ENCODE results near the gene XRN1. TPM values are rescaled to one million over a fixed set of nuclear protein-coding genes. Genes with fewer than 3 reads are reported as not detected.

XRN1 gene, protein sequence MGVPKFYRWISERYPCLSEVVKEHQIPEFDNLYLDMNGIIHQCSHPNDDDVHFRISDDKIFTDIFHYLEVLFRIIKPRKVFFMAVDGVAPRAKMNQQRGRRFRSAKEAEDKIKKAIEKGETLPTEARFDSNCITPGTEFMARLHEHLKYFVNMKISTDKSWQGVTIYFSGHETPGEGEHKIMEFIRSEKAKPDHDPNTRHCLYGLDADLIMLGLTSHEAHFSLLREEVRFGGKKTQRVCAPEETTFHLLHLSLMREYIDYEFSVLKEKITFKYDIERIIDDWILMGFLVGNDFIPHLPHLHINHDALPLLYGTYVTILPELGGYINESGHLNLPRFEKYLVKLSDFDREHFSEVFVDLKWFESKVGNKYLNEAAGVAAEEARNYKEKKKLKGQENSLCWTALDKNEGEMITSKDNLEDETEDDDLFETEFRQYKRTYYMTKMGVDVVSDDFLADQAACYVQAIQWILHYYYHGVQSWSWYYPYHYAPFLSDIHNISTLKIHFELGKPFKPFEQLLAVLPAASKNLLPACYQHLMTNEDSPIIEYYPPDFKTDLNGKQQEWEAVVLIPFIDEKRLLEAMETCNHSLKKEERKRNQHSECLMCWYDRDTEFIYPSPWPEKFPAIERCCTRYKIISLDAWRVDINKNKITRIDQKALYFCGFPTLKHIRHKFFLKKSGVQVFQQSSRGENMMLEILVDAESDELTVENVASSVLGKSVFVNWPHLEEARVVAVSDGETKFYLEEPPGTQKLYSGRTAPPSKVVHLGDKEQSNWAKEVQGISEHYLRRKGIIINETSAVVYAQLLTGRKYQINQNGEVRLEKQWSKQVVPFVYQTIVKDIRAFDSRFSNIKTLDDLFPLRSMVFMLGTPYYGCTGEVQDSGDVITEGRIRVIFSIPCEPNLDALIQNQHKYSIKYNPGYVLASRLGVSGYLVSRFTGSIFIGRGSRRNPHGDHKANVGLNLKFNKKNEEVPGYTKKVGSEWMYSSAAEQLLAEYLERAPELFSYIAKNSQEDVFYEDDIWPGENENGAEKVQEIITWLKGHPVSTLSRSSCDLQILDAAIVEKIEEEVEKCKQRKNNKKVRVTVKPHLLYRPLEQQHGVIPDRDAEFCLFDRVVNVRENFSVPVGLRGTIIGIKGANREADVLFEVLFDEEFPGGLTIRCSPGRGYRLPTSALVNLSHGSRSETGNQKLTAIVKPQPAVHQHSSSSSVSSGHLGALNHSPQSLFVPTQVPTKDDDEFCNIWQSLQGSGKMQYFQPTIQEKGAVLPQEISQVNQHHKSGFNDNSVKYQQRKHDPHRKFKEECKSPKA (N-terminal part only)
- 36.0 and 41.6 TPM in 2 replicates for total RNA-seq

GRCh38 chr3:142447852-142448823, at the start of gene XRN1:
TSS of gene XRN1 (minus strand) at chr3:142448037. CDS start at chr3:142447944, 93 bp downstream.

Other genes starting within 250 kb of the XRN1 start
- 6.9 and 8.4 TPM in 2 replicates for gene GK5, start 222.5 kb downstream of the XRN1 start, total RNA-seq
- gene ATR, start 130.7 kb upstream of the XRN1 start, total RNA-seq: 12.3 and 13.6 TPM in 2 replicates
- 0.17 and 0.47 TPM in 2 replicates for gene PLS1, start 148.4 kb upstream of the XRN1 start, total RNA-seq

Measured in bronchial smooth muscle cell (primary cell).